ENCODE results near the gene HNRNPC.
"Not testable (repeated sequence)": the region's sequence is repeated elsewhere in the genome, so short reads cannot be mapped to it uniquely, and the experiment has no call there.

The HNRNPC gene

DNA sequence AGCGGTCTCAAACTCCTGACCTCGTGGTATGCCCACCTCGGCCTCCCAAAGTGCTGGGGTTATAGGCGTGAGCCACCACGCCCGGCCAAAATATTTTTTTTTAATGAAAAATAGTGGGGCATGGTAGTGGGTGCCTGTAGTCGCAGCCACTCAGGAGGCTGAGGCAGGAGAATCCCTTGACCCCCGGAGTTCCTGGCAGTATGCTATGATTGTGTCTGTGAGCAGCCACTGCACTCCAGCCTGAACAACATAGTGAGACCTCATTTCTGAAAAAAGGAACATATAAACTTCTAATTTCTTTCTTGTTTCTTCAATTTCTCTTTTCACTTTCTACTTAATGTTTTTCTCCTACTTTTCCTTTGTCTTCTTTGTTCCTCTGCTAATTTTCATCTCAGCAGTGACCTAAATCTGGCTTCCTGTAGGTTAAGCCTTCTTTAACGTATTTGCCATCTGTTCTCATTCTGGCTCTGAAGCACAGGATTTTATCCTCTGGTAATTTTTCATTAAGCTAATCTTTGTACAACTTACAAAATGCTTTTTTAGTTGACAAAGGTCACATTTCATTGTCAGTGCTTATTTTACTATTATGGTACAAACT is 6.1 kb upstream of the HNRNPC start:
- no peak for FAIRE-seq

DNA sequence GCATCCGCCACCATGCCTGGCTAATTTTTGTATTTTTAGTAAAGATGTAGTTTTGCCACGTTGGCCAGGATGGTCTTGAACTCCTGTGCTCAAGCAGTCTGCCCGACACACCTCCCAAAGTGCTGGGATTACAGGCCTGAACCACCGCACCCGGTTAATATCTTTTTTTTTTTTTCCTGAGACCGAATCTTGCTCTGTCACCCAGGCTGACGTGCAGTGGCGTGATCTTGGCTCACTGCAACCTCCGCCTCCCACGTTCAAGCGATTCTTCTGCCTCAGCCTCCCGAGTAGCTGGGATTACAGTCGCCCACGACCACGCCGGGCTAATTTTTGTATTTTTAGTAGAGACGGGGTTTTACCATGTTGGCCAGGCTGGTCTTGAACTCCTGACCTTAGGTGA is 3.4 kb upstream of the HNRNPC start:
- FAIRE-seq; DNase-seq (ENCODE audit: extremely low spot score, insufficient read length, low read depth): not testable (repeated sequence)

More for the DNA sequence above, 6.1 kb upstream of the HNRNPC start:
- DNase-seq (ENCODE audit: extremely low spot score, insufficient read length, low read depth) = no peak

- FAIRE-seq (peak; percentile 26), DNase-seq (ENCODE audit: extremely low spot score, insufficient read length, low read depth) (no peak)
Observed at GRCh38 chr14:21268617-21269251, 508 bp downstream of the HNRNPC start.

DNA sequence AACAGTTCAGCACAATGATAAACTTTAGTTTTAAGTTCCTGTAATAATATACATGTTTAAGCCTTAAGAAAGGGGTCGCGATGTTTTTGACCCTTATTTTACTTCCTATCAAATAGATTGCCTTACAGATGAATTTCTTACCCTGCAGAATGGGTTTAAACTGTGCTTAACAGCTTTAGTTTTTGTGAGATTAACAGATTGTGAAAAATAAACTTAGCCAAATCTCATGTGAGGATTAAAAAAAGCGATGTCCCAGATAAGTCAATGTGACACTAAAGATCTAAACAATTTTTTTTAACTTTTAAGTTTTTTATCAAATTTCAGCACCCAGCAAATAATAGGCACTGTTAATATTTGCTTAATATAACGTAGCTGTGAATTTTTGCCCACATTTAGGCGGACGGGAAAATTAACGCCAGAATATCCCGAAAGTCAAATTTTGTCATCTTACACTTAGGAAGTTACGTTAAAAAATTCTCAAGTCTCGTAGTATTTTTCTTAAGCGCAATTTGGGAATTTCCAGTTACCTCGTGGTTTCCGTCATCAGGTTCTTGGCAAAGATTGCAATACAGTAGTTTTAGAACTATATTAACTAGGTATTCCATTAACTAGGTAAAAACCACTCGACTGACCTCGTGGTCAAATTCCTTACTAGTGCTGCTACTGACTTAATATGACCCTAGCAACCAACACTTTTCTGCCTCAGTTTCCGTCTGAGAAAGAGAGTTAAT is 1.2 kb downstream of the HNRNPC start:
- peak; percentile 85 for FAIRE-seq
- DNase-seq (ENCODE audit: extremely low spot score, insufficient read length, low read depth) = no peak

DNA sequence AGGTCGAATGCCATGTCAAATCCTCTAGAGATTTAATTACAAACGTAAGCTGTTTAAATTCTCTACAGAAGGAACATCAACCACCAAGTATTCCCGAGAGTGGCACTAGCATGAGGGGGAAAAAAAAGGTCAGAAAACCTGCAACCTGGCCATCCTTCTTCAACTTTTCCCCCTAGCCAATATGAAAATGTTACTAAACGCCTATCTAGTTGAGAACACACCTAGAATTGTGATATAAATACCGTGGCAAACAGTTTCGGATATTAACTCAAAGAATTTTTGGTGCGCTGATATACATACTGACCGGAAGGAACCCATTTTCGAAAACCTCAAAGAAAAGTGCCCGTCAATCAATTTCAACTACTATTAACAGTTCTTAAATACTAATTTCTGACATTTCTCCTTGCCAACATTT is 1.8 kb downstream of the HNRNPC start:
- DNase-seq (ENCODE audit: extremely low spot score, insufficient read length, low read depth) (no peak), FAIRE-seq (peak; percentile 64)

DNA sequence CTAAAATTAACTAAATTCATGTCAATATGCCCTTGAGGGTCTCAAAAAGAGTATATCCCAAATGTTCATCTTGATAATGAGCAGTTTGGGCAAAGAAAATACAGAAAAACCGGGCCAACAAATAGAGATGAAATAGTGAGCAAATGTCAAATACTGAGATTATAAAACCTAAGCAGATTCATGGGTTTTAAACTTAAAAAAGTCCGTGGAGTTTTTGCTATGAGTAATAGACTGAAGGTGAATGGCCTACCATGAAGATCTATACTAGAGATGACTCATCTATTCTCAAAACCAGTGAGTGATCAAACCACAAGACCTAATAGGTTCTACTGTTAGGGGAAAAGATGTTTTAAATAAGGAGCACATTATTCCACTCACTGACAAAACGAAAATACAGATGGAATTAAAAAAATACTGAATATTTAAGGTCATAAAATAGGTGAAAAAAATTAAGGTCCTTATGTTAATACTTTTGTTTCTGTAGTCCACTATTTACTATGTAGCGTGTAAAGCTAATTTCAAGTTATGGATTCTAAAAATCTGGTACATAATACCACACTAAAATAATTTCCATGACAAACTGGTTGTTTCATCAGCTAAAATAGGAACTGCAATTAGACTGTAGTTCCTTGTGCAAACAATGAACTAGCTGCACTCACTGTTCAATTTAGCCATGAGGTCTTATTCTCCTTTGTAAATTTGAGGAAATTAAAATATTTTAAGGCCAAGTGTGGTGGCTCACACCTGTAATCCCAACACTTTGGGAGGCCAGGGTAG is 5.0 kb downstream of the HNRNPC start:
- no peak for DNase-seq (ENCODE audit: extremely low spot score, insufficient read length, low read depth)
- FAIRE-seq = peak; percentile 56

- no peak for DNase-seq (ENCODE audit: extremely low spot score, insufficient read length, low read depth)
Observed at GRCh38 chr14:21263284-21264024, 5.8 kb downstream of the HNRNPC start.

DNA sequence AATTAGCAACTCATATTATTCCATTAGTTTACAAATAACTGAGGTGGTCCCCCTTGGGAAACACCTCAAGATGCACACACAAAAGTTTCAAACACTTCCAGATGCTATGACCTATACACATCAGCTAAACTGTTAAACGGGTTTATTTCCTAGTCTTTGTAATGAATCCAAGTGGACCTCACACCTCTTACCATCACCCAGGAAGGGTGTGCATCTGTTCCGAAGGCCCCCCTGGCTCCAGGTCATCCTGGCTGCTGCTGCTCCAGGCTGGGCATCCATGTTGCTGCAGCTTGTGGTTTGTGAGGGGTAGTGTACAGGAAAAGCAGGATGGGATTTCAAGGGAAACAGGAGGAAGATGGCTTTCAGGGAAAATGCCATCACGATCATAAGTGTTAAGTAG is 6.8 kb downstream of the HNRNPC start:
- DNase-seq (ENCODE audit: extremely low spot score, insufficient read length, low read depth) (no peak), FAIRE-seq (no peak)

More at GRCh38 chr14:21263284-21264024, 5.8 kb downstream of the HNRNPC start:
- peak; percentile 26 for FAIRE-seq

DNA sequence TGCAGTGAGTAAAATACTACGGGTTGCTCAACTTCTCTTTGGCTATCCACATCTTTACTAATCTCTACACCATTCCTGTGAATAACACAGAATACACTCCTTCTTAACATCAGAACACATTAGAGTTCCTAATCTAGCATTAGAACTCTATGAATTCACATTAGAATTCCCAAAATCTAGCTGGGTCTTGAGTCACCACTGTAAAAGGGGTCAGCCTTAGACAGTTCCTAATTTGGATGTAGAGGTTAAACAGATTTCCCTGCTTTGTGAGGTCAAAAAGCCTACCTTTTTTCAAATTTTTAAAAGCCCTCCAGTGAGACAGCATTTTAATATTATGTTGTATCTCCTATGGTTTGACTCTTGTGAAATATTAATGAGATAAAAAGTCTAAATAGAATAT is 7.4 kb downstream of the HNRNPC start:
- DNase-seq (ENCODE audit: extremely low spot score, insufficient read length, low read depth) = no peak
- no peak for FAIRE-seq

- DNase-seq (ENCODE audit: extremely low spot score, insufficient read length, low read depth) (no peak), FAIRE-seq (no peak)
Observed at GRCh38 chr14:21258889-21259787, 10.1 kb downstream of the HNRNPC start.

DNA sequence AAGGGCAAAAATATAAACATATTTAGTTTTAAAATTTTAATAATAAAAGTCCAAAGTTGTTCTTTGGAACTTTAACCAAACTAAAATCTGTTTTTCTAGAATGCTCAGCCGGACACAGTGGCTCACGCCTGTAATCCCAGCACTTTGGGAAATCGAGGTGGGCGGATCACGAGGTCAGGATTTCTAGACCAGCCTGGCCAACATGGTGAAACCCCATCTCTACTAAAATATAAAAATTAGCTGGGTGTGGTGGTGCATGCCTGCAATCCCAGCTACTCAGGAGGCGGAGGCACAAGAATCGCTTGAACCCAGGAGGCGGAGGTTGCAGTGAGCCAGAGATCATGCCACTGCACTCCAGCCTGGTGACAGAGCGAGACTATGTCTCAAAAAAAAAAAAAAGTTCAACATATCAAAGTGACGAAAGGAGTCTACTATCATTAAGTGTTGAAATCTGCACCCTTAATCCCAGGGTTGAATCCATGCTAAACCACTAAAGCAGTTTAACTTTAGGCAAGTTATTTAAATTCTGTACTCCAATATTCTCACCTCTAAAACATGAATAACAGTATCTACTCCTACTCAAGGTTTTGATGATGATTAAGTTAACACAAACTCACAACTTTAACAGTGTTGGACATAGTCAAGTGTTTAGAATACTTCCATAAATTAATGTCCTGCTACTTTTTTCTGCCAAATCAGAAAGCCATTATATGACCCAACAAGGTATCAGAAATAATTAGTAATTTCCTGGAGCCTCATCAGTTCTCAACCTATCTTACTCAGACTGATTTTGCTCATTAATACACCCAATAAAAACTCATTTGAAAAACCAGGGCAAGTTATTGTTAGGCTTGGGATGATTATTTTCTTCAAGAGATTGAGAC is 11.0 kb downstream of the HNRNPC start:
- FAIRE-seq (no peak), DNase-seq (ENCODE audit: extremely low spot score, insufficient read length, low read depth) (no peak)

GRCh38 chr14:21257394-21257909 is 11.8 kb downstream of the HNRNPC start:
- FAIRE-seq (no peak), DNase-seq (ENCODE audit: extremely low spot score, insufficient read length, low read depth) (no peak)

- no peak for FAIRE-seq
Observed at GRCh38 chr14:21256539-21257393, 12.5 kb downstream of the HNRNPC start.

GRCh38 chr14:21256102-21256447 is 13.2 kb downstream of the HNRNPC start:
- not testable (repeated sequence) for DNase-seq (ENCODE audit: extremely low spot score, insufficient read length, low read depth); FAIRE-seq

More at GRCh38 chr14:21256539-21257393, 12.5 kb downstream of the HNRNPC start:
- DNase-seq (ENCODE audit: extremely low spot score, insufficient read length, low read depth) = no peak

DNA sequence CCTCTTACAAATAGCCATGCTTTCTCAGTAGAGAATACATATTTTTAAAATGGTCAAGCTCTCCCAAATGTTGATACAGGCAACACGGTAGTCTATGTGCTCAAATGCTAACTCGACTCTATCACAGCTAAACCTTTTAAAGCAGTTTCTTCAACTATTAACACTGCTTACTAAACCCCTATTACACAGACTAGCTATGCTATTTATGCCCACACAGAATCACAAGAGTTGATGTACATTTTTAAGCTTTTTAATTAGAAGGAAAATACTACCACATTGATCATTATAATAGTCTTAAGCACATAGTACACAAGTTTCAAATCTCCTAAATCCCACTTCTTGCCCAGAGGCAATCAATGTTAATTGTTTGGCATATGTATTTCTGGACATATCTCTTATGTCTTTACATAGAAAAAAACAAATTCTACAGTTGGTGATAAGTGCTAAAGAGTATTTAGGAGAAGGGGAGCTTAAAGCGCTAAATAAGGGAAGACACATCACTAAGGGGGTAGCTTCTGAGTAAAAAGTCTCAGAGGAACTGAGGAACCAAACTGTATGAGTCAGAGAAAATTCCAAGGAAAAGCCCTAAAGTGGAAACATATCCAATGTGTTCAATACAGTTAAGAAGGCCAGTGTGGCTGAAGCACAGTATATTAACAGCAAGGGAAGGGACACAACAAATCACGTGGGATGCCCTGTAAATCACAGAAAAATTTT is 13.7 kb downstream of the HNRNPC start:
- no peak for DNase-seq (ENCODE audit: extremely low spot score, insufficient read length, low read depth)
- no peak for FAIRE-seq

- DNase-seq (ENCODE audit: extremely low spot score, insufficient read length, low read depth) (no peak), FAIRE-seq (no peak)
Observed at GRCh38 chr14:21252149-21252548, 17.1 kb downstream of the HNRNPC start.
